Measurements from ENCODE around the gene GEMIN7. TPM values are rescaled to one million over a fixed set of nuclear protein-coding genes. Genes with fewer than 3 reads are reported as not detected.

GEMIN7 gene
- polyA plus RNA-seq, 2 of the 4 experiments (the other 2 are of a cell fraction): 42.2 to 86.0 TPM

DNA sequence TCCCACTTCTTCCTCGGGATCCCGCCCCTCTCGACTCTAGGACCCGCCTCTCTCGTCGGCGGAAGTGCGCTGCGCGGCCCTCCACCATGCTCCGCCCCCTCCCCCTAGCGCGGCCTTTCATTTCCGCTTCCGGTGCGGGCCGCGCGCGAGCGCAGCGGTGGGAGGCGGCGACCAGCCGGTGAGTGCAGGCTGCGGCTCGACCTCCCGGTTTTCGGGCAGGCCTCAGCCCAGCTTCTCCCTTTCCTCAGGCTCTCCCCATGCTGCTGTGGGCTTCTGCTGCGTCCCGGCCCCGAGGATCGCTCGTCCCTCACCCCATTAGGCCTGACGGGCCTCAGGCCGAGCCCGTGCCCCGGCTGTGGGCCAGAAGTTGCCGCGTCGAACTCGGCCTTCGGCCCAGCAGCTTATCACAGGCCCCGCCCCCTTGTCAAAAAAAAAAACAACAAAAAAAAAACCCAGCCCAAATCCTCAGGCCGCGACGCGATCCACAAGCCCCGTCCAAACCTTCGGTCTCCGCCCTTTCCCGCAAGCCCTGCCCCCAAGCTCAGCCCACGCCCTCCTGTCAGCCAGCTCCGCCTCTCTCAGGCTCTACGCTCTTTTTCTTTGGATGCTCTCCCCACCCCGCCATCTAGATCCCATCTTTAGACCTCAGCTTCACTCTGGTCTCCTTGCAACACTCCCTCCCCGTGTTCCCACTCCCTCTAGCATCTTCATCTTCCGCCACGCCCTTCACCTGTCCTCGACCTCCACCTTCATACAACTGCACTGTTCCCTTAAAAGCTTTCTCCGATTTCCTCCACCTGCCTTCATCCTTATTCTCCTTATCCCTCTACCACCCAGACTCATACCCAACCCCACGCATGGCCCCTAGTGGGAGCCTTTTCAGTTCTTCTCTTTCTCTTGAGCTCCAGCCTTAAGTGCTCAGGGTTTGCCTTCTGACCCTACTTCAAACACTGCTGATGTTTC is 39.8 kb upstream of the GEMIN7 start, which contains the start of gene CLASRP (continued):
- TF ChIP-seq TFCP2L1 (CRISPR knock-in tag; IDR thresholded peaks at IDR 0.05): no peak
- TF ChIP-seq EHF (CRISPR knock-in tag; IDR thresholded peaks at IDR 0.05): no peak
- no peak for TF ChIP-seq MAZ (IDR thresholded peaks at IDR 0.05; ENCODE audit: borderline replicate concordance, low read depth, low read length)
- no peak for TF ChIP-seq NR3C1 (IDR thresholded peaks at IDR 0.05)
- no peak for TF ChIP-seq CHD4 (IDR thresholded peaks at IDR 0.05; ENCODE audit: borderline replicate concordance)
- TF ChIP-seq SREBF2 (IDR thresholded peaks at IDR 0.05): no peak
- TF ChIP-seq, protein P1, sequence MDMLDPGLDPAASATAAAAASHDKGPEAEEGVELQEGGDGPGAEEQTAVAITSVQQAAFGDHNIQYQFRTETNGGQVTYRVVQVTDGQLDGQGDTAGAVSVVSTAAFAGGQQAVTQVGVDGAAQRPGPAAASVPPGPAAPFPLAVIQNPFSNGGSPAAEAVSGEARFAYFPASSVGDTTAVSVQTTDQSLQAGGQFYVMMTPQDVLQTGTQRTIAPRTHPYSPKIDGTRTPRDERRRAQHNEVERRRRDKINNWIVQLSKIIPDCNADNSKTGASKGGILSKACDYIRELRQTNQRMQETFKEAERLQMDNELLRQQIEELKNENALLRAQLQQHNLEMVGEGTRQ (IDR thresholded peaks at IDR 0.05): no peak
- no peak for TF ChIP-seq CHD2 (IDR thresholded peaks at IDR 0.05; ENCODE audit: low read length, partially characterized antibody)
- TF ChIP-seq CBX8 (IDR thresholded peaks at IDR 0.05): no peak
- TF ChIP-seq RCOR1 (IDR thresholded peaks at IDR 0.05; ENCODE audit: low read depth, low read length): no peak
- TF ChIP-seq KDM5A (IDR thresholded peaks at IDR 0.05): 0 out of 2 replicates have a peak, but pooled peaks have one; percentile 50
- TF ChIP-seq HOXB13 (CRISPR knock-in tag; IDR thresholded peaks at IDR 0.05; ENCODE audit: low read depth): no peak
- TF ChIP-seq GATA3 (IDR thresholded peaks at IDR 0.05; ENCODE audit: borderline replicate concordance): peak; percentile 42; the same call in 1 of the 2 replicates
- TF ChIP-seq POLR2AphosphoS2 (conservative IDR thresholded peaks at IDR 0.05; ENCODE audit: low read length): no peak
- TF ChIP-seq CEBPB (IDR thresholded peaks at IDR 0.05): no peak
- no peak for TF ChIP-seq ZFP36 (IDR thresholded peaks at IDR 0.05; ENCODE audit: borderline replicate concordance, partially characterized antibody)
- TF ChIP-seq, protein P2, sequence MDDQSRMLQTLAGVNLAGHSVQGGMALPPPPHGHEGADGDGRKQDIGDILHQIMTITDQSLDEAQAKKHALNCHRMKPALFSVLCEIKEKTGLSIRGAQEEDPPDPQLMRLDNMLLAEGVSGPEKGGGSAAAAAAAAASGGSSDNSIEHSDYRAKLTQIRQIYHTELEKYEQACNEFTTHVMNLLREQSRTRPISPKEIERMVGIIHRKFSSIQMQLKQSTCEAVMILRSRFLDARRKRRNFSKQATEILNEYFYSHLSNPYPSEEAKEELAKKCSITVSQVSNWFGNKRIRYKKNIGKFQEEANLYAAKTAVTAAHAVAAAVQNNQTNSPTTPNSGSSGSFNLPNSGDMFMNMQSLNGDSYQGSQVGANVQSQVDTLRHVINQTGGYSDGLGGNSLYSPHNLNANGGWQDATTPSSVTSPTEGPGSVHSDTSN (IDR thresholded peaks at IDR 0.05): peak; percentile 74
- TF ChIP-seq KDM1A (IDR thresholded peaks at IDR 0.05; ENCODE audit: low read depth): no peak
- peak; percentile 98 for TF ChIP-seq PHF8 (IDR thresholded peaks at IDR 0.05; ENCODE audit: borderline replicate concordance, low read depth)
- no peak for TF ChIP-seq HOXB5 (CRISPR knock-in tag; IDR thresholded peaks at IDR 0.05)
- TF ChIP-seq, protein P3, sequence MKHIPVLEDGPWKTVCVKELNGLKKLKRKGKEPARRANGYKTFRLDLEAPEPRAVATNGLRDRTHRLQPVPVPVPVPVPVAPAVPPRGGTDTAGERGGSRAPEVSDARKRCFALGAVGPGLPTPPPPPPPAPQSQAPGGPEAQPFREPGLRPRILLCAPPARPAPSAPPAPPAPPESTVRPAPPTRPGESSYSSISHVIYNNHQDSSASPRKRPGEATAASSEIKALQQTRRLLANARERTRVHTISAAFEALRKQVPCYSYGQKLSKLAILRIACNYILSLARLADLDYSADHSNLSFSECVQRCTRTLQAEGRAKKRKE (CRISPR knock-in tag; IDR thresholded peaks at IDR 0.05; ENCODE audit: low read depth): no peak
- no peak for TF ChIP-seq FOSL2 (IDR thresholded peaks at IDR 0.05)
- no peak for TF ChIP-seq FOSL2 (CRISPR knock-in tag; IDR thresholded peaks at IDR 0.05)
- no peak for TF ChIP-seq FOSB (CRISPR knock-in tag; IDR thresholded peaks at IDR 0.05)
- no peak for TF ChIP-seq EP300 (IDR thresholded peaks at IDR 0.05)
- TF ChIP-seq EHMT2 (IDR thresholded peaks at IDR 0.05; ENCODE audit: low read depth): no peak
- TF ChIP-seq TP53 (CRISPR knock-in tag; IDR thresholded peaks at IDR 0.05): no peak
- TF ChIP-seq, protein P4, sequence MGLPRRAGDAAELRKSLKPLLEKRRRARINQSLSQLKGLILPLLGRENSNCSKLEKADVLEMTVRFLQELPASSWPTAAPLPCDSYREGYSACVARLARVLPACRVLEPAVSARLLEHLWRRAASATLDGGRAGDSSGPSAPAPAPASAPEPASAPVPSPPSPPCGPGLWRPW (IDR thresholded peaks at IDR 0.05): no peak
- TF ChIP-seq, protein P5, sequence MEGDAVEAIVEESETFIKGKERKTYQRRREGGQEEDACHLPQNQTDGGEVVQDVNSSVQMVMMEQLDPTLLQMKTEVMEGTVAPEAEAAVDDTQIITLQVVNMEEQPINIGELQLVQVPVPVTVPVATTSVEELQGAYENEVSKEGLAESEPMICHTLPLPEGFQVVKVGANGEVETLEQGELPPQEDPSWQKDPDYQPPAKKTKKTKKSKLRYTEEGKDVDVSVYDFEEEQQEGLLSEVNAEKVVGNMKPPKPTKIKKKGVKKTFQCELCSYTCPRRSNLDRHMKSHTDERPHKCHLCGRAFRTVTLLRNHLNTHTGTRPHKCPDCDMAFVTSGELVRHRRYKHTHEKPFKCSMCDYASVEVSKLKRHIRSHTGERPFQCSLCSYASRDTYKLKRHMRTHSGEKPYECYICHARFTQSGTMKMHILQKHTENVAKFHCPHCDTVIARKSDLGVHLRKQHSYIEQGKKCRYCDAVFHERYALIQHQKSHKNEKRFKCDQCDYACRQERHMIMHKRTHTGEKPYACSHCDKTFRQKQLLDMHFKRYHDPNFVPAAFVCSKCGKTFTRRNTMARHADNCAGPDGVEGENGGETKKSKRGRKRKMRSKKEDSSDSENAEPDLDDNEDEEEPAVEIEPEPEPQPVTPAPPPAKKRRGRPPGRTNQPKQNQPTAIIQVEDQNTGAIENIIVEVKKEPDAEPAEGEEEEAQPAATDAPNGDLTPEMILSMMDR (IDR thresholded peaks at IDR 0.05): no peak
- no peak for TF ChIP-seq ESRRA (IDR thresholded peaks at IDR 0.05; ENCODE audit: borderline replicate concordance, low read length)
- TF ChIP-seq, protein P6, sequence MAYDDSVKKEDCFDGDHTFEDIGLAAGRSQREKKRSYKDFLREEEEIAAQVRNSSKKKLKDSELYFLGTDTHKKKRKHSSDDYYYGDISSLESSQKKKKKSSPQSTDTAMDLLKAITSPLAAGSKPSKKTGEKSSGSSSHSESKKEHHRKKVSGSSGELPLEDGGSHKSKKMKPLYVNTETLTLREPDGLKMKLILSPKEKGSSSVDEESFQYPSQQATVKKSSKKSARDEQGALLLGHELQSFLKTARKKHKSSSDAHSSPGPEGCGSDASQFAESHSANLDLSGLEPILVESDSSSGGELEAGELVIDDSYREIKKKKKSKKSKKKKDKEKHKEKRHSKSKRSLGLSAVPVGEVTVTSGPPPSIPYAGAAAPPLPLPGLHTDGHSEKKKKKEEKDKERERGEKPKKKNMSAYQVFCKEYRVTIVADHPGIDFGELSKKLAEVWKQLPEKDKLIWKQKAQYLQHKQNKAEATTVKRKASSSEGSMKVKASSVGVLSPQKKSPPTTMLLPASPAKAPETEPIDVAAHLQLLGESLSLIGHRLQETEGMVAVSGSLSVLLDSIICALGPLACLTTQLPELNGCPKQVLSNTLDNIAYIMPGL (CRISPR knock-in tag; IDR thresholded peaks at IDR 0.05; ENCODE audit: borderline replicate concordance): no peak
- TF ChIP-seq HDAC2 (IDR thresholded peaks at IDR 0.05): no peak
- TF ChIP-seq MYC (IDR thresholded peaks at IDR 0.05; ENCODE audit: borderline replicate concordance, low read length): peak; percentile 41; the same call in 1 of the 2 replicates
- no peak for TF ChIP-seq NPAS2 (CRISPR knock-in tag; IDR thresholded peaks at IDR 0.05; ENCODE audit: borderline replicate concordance)
- TF ChIP-seq BHLHE40 (IDR thresholded peaks at IDR 0.05; ENCODE audit: low read depth, low read length): no peak
- TF ChIP-seq MAFK (IDR thresholded peaks at IDR 0.05; ENCODE audit: partially characterized antibody): no peak
- peak; percentile 92 for TF ChIP-seq POLR2A (IDR thresholded peaks at IDR 0.05; ENCODE audit: low read length)
- TF ChIP-seq JUN (IDR thresholded peaks at IDR 0.05): peak; percentile 85 to 98

Data from A549 (cell line).